ENCODE results near the gene ATP5MG. TPM values are rescaled to one million over a fixed set of nuclear protein-coding genes. Genes with fewer than 3 reads are reported as not detected.

The ATP5MG gene
- total and polyA plus RNA-seq, 2 donors (not counting 1 experiment from before 2014, with no cell fraction given): 118 to 142 TPM

DNA sequence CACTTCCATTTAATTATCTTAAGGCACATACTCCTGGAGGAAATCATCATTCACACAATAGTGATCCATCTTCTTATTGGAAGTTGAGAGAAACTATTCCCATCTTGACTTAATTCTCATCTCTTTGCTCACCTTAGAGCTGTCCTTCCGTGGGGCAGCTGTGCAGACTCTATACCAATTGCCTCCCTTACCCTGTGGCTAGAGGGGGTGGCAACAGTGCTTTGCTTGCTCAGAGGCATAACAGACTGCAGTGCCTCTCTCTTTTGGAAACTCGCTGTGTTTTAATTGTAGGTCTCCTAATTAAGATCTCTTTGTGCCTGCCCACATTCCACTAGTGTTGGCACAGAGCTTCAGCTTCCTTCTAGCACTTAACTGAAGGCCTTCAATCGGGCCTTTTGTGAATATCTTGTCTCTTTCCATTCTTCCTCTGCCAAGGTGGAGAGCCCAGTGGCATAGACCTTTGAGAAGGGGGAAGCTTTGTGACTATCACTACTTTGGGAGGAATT, 40.4 kb downstream of the ATP5MG start:
- Mint-ChIP-seq H3K27ac (peak overlapping the region; percentile 59), H3K4me1 (peaks cover 79% of the 10 kb centered on the region), H3K4me3 (peak overlapping the region; percentile 33), H3K9me3 (ENCODE audit: insufficient read depth) (no peaks in the 10 kb centered on the region), H3K27me3 (no peaks in the 10 kb centered on the region)
- Histone ChIP-seq H3K27ac (ENCODE audit: low read length in 2 of 2) (peak overlapping the region in 1 of 2 donors; percentile 94), H3K4me2 (replicated peaks; ENCODE audit: low read depth, low read length, poor library complexity, severe bottlenecking) (no peak overlapping the region), H3K36me3 (replicated peaks in 1 of 2; ENCODE audit: control extremely low read depth in 1 of 2, control insufficient read depth in 1 of 2, extremely low read depth in 1 of 2, insufficient read depth in 2 of 2, low read length in 1 of 2) (peaks cover 0 to 7% of the 10 kb centered on the region in 2 experiments), H3K4me3 (ENCODE audit: control extremely low read depth in 1 of 5, extremely low read depth in 1 of 5, insufficient read depth in 1 of 5, low read depth in 2 of 5, low read length in 4 of 5) (no peak overlapping the region), H3K4me1 (ENCODE audit: control insufficient read depth in 2 of 2, insufficient read depth in 2 of 2, low read length in 2 of 2) (peaks cover 43 to 53% of the 10 kb centered on the region in 2 donors), H2AFZ (ENCODE audit: insufficient read depth, low read depth, low read length, poor library complexity, severe bottlenecking) (no peak overlapping the region), H3K9me3 (ENCODE audit: control extremely low read depth in 1 of 3, control insufficient read depth in 2 of 3, insufficient read depth in 1 of 3, low read length in 2 of 3) (no peaks in the 10 kb centered on the region), H3K79me2 (ENCODE audit: control insufficient read depth, insufficient read depth, low read length) (peaks cover 99% of the 10 kb centered on the region), H3K27me3 (replicated peaks in 1 of 4; ENCODE audit: control extremely low read depth in 1 of 4, control insufficient read depth in 3 of 4, insufficient read depth in 4 of 4, low read length in 3 of 4) (no peaks in the 10 kb centered on the region), H4K20me1 (ENCODE audit: control insufficient read depth, insufficient read depth, low read length, poor library complexity, severe bottlenecking) (peaks cover 95% of the 10 kb centered on the region), H3K9ac (ENCODE audit: low read length) (no peak overlapping the region)
- DNase-seq: no peak
- no CpG with 5 or more reads among the region's 3 CpGs for WGBS (ENCODE audit: insufficient coverage)
- no peak for ATAC-seq (ENCODE audit: low read depth)
- POLR2A ChIA-PET: interaction anchor here (0.5 to 0.6 kb wide), 2 partner anchors 30 to 1305 kb away, joined by 6 read pairs; no protein-coding TSS in a partner anchor
- no peak for TF ChIP-seq EZH2 (IDR thresholded peaks at IDR 0.05; ENCODE audit: borderline replicate concordance, insufficient read depth, low read depth, low read length, poor library complexity, severe bottlenecking)
- TF ChIP-seq, protein P1, sequence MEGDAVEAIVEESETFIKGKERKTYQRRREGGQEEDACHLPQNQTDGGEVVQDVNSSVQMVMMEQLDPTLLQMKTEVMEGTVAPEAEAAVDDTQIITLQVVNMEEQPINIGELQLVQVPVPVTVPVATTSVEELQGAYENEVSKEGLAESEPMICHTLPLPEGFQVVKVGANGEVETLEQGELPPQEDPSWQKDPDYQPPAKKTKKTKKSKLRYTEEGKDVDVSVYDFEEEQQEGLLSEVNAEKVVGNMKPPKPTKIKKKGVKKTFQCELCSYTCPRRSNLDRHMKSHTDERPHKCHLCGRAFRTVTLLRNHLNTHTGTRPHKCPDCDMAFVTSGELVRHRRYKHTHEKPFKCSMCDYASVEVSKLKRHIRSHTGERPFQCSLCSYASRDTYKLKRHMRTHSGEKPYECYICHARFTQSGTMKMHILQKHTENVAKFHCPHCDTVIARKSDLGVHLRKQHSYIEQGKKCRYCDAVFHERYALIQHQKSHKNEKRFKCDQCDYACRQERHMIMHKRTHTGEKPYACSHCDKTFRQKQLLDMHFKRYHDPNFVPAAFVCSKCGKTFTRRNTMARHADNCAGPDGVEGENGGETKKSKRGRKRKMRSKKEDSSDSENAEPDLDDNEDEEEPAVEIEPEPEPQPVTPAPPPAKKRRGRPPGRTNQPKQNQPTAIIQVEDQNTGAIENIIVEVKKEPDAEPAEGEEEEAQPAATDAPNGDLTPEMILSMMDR (IDR thresholded peaks at IDR 0.05): no peak
- intact Hi-C loops (cut with micrococcal nuclease): no loop called here
- CTCF ChIA-PET: interaction anchor here (1.6 kb wide), 1 partner anchor 244 kb away, joined by 3 read pairs; no protein-coding TSS in a partner anchor

DNA sequence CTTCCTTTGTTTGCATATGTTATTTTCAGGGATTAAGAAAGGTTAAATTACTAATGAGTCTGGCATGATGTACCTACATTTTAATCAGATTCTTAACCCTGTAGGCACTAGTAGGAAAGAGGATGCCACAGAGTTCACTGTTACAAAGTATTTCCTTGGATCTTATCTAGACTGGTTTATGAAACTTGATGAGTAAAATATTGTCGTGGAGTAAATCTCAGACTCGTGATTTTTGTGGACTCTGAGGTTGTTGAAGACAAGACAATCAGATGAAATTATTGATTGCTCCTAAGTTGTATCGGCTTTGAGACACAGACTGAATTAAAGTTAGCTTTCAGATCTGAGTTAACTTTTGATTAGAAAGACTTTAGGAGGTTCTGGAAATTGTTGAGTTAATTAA, 40.9 kb downstream of the ATP5MG start:
- no peak for DNase-seq
- peaks cover 95% of the 10 kb centered on the region for H4K20me1 ChIP-seq (ENCODE audit: control insufficient read depth, insufficient read depth, low read length, poor library complexity, severe bottlenecking)
- no peak overlapping the region for H2AFZ ChIP-seq (ENCODE audit: insufficient read depth, low read depth, low read length, poor library complexity, severe bottlenecking)
- Mint-ChIP-seq H3K9me3 (ENCODE audit: insufficient read depth) (no peaks in the 10 kb centered on the region), H3K4me1 (peaks cover 83% of the 10 kb centered on the region), H3K27ac (no peak overlapping the region), H3K27me3 (no peaks in the 10 kb centered on the region), H3K4me3 (peak overlapping the region; percentile 1)
- H3K27ac ChIP-seq (ENCODE audit: low read length in 2 of 2): peak overlapping the region in 1 of 2 donors; percentile 94
- intact Hi-C loops (cut with micrococcal nuclease): no loop called here
- H3K4me2 ChIP-seq (replicated peaks; ENCODE audit: low read depth, low read length, poor library complexity, severe bottlenecking): peak overlapping the region; percentile 23
- H3K9me3 ChIP-seq (ENCODE audit: control extremely low read depth in 1 of 3, control insufficient read depth in 2 of 3, insufficient read depth in 1 of 3, low read length in 2 of 3): no peaks in the 10 kb centered on the region
- ChIA-PET POLR2A (interaction anchor here (0.5 kb wide), 1 partner anchor 1305 kb away, joined by 6 read pairs; no protein-coding TSS in a partner anchor), CTCF (interaction anchor here (1.6 kb wide), 1 partner anchor 244 kb away, joined by 3 read pairs; no protein-coding TSS in a partner anchor)
- ATAC-seq (ENCODE audit: low read depth): no peak
- TF ChIP-seq, protein P1 (IDR thresholded peaks at IDR 0.05): no peak
- TF ChIP-seq EZH2 (IDR thresholded peaks at IDR 0.05; ENCODE audit: borderline replicate concordance, insufficient read depth, low read depth, low read length, poor library complexity, severe bottlenecking): no peak
- no peaks in the 10 kb centered on the region for H3K27me3 ChIP-seq (replicated peaks in 1 of 4; ENCODE audit: control extremely low read depth in 1 of 4, control insufficient read depth in 3 of 4, insufficient read depth in 4 of 4, low read length in 3 of 4)
- peaks cover 43 to 53% of the 10 kb centered on the region in 2 donors for H3K4me1 ChIP-seq (ENCODE audit: control insufficient read depth in 2 of 2, insufficient read depth in 2 of 2, low read length in 2 of 2)
- H3K4me3 ChIP-seq (ENCODE audit: control extremely low read depth in 1 of 5, extremely low read depth in 1 of 5, insufficient read depth in 1 of 5, low read depth in 2 of 5, low read length in 4 of 5): no peak overlapping the region
- peaks cover 99% of the 10 kb centered on the region for H3K79me2 ChIP-seq (ENCODE audit: control insufficient read depth, insufficient read depth, low read length)
- WGBS (ENCODE audit: insufficient coverage): 75% methylated on average over 2 of the region's 3 CpGs
- H3K9ac ChIP-seq (ENCODE audit: low read length): no peak overlapping the region
- peaks cover 0 to 8% of the 10 kb centered on the region in 2 experiments for H3K36me3 ChIP-seq (replicated peaks in 1 of 2; ENCODE audit: control extremely low read depth in 1 of 2, control insufficient read depth in 1 of 2, extremely low read depth in 1 of 2, insufficient read depth in 2 of 2, low read length in 1 of 2)
